ENCODE results near the gene KLRC2. TPM values are rescaled to one million over a fixed set of nuclear protein-coding genes. Genes with fewer than 3 reads are reported as not detected.

KLRC2 gene
- total and polyA plus RNA-seq, 12 donors = 0.06 to 1.3 TPM; not detected in 10

DNA sequence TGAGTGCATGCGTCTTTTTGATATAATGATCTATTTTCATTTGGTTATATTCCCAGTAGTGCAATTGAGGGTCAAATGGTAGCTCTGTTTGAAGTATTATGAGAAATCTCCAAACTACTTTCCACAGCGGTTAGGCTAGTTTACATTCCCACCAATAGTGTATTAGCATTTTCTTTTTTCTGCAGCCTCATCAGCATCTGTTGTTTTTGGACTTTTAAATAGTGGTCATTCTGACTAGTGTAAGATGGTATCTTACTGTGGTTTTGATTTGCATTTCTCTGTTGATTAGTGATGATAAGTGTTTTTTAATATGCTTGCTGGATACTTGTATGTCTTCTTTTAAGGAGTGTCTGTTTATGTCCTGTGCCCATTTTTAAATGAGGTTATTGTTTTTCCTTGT, 21.0 kb upstream of the KLRC2 start:
- H3K9me3 ChIP-seq = peaks cover 0 to 58% (median 22%) of the 10 kb centered on the region in 11 donors
- no peaks in the 10 kb centered on the region for H3K36me3 ChIP-seq
- no peak overlapping the region for H3K27ac ChIP-seq
- no peaks in the 10 kb centered on the region for H3K27me3 ChIP-seq
- TF ChIP-seq, protein P1, sequence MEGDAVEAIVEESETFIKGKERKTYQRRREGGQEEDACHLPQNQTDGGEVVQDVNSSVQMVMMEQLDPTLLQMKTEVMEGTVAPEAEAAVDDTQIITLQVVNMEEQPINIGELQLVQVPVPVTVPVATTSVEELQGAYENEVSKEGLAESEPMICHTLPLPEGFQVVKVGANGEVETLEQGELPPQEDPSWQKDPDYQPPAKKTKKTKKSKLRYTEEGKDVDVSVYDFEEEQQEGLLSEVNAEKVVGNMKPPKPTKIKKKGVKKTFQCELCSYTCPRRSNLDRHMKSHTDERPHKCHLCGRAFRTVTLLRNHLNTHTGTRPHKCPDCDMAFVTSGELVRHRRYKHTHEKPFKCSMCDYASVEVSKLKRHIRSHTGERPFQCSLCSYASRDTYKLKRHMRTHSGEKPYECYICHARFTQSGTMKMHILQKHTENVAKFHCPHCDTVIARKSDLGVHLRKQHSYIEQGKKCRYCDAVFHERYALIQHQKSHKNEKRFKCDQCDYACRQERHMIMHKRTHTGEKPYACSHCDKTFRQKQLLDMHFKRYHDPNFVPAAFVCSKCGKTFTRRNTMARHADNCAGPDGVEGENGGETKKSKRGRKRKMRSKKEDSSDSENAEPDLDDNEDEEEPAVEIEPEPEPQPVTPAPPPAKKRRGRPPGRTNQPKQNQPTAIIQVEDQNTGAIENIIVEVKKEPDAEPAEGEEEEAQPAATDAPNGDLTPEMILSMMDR (IDR thresholded peaks at IDR 0.05) = no peak
- ATAC-seq = no peak
- 84 to 94% methylated on average over 2 of the region's 2 CpGs for WGBS, 2 donors
- DNase-seq = no peak
- H3K4me3 ChIP-seq = no peak overlapping the region
- intact Hi-C loops (cut with DNase I) = no loop called here
- H3K4me1 ChIP-seq = no peaks in the 10 kb centered on the region

DNA sequence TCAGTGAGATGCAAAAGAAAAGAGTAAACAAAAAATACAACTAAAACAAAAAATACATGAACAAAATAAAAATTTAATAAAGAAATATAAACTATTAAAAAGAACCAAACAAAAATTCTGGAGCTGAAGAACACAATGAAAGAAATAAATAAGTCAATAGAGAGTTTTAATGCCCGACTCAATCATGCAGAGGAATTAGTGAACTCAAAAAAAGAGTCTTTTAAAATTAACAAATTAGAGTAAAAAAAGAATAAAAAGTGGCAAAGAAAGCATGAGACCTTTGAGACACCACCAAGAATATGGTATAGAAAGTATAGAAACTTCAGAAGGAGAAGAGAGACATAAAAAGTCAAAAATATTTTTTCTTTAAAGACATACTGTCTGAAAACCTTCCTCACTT, 20.0 kb upstream of the KLRC2 start:
- 72 to 89% methylated on average over 1 of the region's 1 CpG for WGBS, 2 donors

DNA sequence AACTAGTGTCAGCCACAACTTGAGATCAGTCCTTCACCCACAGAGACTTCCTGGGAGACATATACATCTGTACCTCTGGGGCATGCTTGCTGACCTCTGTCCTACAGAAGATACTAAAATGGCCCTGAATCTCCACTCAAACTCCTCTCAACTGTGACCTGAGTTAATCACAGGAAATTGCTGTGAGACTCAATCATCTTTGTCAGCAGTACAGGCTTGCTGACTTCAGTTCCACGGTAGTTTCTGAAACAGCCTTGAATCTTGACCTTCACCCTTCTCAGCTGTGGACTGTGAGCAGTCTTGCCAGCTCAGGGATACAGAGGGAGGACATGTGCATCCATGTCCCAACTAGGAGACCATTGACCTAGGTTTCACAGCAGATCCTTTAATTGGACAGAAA, 18.7 kb upstream of the KLRC2 start:
- no peaks in the 10 kb centered on the region for H3K36me3 ChIP-seq
- TF ChIP-seq, protein P1 (IDR thresholded peaks at IDR 0.05) = no peak
- no peak overlapping the region for H3K27ac ChIP-seq
- peaks cover 0 to 51% (median 22%) of the 10 kb centered on the region in 11 donors for H3K9me3 ChIP-seq
- DNase-seq (no peak), ATAC-seq (no peak)
- WGBS, 2 donors = 63% methylated on average over 1 of the region's 1 CpG
- H3K4me1 ChIP-seq = no peaks in the 10 kb centered on the region
- intact Hi-C loops (cut with DNase I) = no loop called here
- H3K27me3 ChIP-seq = no peaks in the 10 kb centered on the region
- H3K4me3 ChIP-seq = no peak overlapping the region

More for the DNA sequence above, 20.0 kb upstream of the KLRC2 start:
- H3K36me3 ChIP-seq = no peaks in the 10 kb centered on the region
- no peaks in the 10 kb centered on the region for H3K27me3 ChIP-seq
- ATAC-seq = no peak
- no peak overlapping the region for H3K4me3 ChIP-seq
- TF ChIP-seq, protein P1 (IDR thresholded peaks at IDR 0.05) = no peak
- no peaks in the 10 kb centered on the region for H3K4me1 ChIP-seq
- H3K27ac ChIP-seq = no peak overlapping the region
- DNase-seq = no peak
- H3K9me3 ChIP-seq = peaks cover 0 to 51% (median 22%) of the 10 kb centered on the region in 11 donors
- intact Hi-C loops (cut with DNase I) = no loop called here

DNA sequence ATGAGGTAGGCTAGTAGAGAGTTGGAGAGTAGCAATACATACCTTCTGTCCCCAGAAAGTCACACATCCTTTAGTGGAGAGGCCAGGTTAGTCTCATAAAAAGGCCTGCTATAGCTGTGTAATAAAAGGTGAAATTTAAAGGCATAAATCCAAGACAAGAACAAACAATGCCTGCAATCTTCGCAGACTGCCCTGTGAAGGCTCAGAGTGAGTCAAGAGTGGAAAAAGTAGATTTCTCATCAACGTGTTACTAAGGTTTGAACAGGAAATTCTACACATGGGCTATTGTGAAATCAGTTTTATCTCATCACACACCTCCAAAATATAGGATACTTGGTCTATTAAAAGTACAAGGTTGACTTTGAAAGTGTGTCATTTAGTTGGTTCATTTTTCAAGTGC, 17.3 kb upstream of the KLRC2 start, which contains the start of gene KLRC1:
TSS of gene KLRC1 (minus strand) at position 222 of the 400 bp plus-strand sequence. CDS start 2,221 bp downstream, outside the sequence.
- Histone ChIP-seq H3K27me3 (no peaks in the 10 kb centered on the region), H3K27ac (no peak within 1 kb of the TSS), H3K36me3 (no peaks in the 10 kb centered on the region), H3K4me1 (no peaks in the 10 kb centered on the region), H3K4me3 (no peak within 1 kb of the TSS), H3K9me3 (peaks cover 0 to 39% (median 22%) of the 10 kb centered on the region in 11 donors)
- TF ChIP-seq, protein P1 (IDR thresholded peaks at IDR 0.05) = no peak
- no peak for ATAC-seq
- DNase-seq = no peak
- WGBS, 2 donors = 61 to 69% methylated on average over 2 of the region's 2 CpGs
- intact Hi-C loops (cut with DNase I) = no loop called here
